HG03064 (cell line): ENCODE data around the gene CHST2.
A peak's percentile ranks its signal among the peaks of the same experiment; 100 is the strongest.

Experiments
- ATAC-seq: cut with Tn5 transposase; IDR thresholded peaks from one replicate; pipeline ENCODE4 v1.9.1; 2021; ENCODE audit warnings: low read depth; ENCODE audit not compliant: unreplicated experiment

CHST2 gene

GRCh38 chr3:143128227-143128955, 8.8 kb downstream of the CHST2 start:
- no peak for ATAC-seq

- no peak for ATAC-seq
Observed at GRCh38 chr3:143132246-143132980, 12.8 kb downstream of the CHST2 start.

GRCh38 chr3:143134471-143134870, 14.9 kb downstream of the CHST2 start:
- ATAC-seq, result no peak

- no peak for ATAC-seq
Observed at GRCh38 chr3:143135150-143135549, 15.6 kb downstream of the CHST2 start.

- ATAC-seq, result no peak
Observed at GRCh38 chr3:143137435-143138036, 18.0 kb downstream of the CHST2 start.

- ATAC-seq, result no peak
Observed at GRCh38 chr3:143138953-143139352, 19.4 kb downstream of the CHST2 start.

- no peak for ATAC-seq
Observed at GRCh38 chr3:143139762-143140161, 20.2 kb downstream of the CHST2 start.

- ATAC-seq, result no peak
Observed at GRCh38 chr3:143140550-143140949, 21.0 kb downstream of the CHST2 start.

GRCh38 chr3:143142354-143142753, 22.8 kb downstream of the CHST2 start:
- ATAC-seq, result no peak

- no peak for ATAC-seq
Observed at GRCh38 chr3:143145906-143146305, 26.3 kb downstream of the CHST2 start.

GRCh38 chr3:143146486-143147274, 27.1 kb downstream of the CHST2 start:
- no peak for ATAC-seq

GRCh38 chr3:143147707-143148106, 28.1 kb downstream of the CHST2 start:
- no peak for ATAC-seq

- no peak for ATAC-seq
Observed at GRCh38 chr3:143150071-143150470, 30.5 kb downstream of the CHST2 start.

- ATAC-seq, result no peak
Observed at GRCh38 chr3:143151004-143151731, 31.6 kb downstream of the CHST2 start.

- ATAC-seq, result no peak
Observed at GRCh38 chr3:143152043-143152442, 32.5 kb downstream of the CHST2 start.

GRCh38 chr3:143155756-143156155, 36.2 kb downstream of the CHST2 start:
- ATAC-seq, result no peak

GRCh38 chr3:143158014-143158988, 38.7 kb downstream of the CHST2 start:
- ATAC-seq, result peak; percentile 75

- ATAC-seq, result no peak
Observed at GRCh38 chr3:143160437-143160836, 40.9 kb downstream of the CHST2 start.

GRCh38 chr3:143163562-143164100, 44.1 kb downstream of the CHST2 start:
- ATAC-seq, result no peak
